Activated CD4-positive, alpha-beta memory T cell treated with anti-CD3 and anti-CD28 coated beads for 36 hours (primary cell): ENCODE results near the gene COL28A1. TPM values are rescaled to one million over a fixed set of nuclear protein-coding genes. Genes with fewer than 3 reads are reported as not detected.

ENCODE experiments used
- CTCF ChIA-PET: fragments of 350-600 bp; sonication (Branson Sonifier 250); formaldehyde crosslinking; loops from one replicate; lab custom pipeline; 2021; ENCODE audit warnings: antibody characterized with exemption, inconsistent platforms; lab: Charles Lee
- POLR2A ChIA-PET: fragments of 350-600 bp; sonication (Branson Sonifier 250); formaldehyde crosslinking; loops from one replicate; lab custom pipeline; 2021; ENCODE audit warnings: antibody characterized with exemption; lab: Charles Lee
- DNase-seq: peaks from one replicate; pipeline ENCODE4 v3.0.0-alpha.2; 2020
- H3K27ac Mint-ChIP-seq: one replicate; pipeline ENCODE4 v1.8.0; 2021; ENCODE audit warnings: mixed read lengths
- H3K27me3 Mint-ChIP-seq: one replicate; pipeline ENCODE4 v1.8.0; 2021; ENCODE audit warnings: mixed read lengths
- H3K36me3 Mint-ChIP-seq: one replicate; pipeline ENCODE4 v1.8.0; 2021; ENCODE audit warnings: mixed read lengths
- H3K4me1 Mint-ChIP-seq: one replicate; pipeline ENCODE4 v1.8.0; 2021; ENCODE audit warnings: low read depth, mixed read lengths
- H3K4me3 Mint-ChIP-seq: one replicate; pipeline ENCODE4 v1.8.0; 2021; ENCODE audit warnings: mild to moderate bottlenecking, mixed read lengths
- H3K9me3 Mint-ChIP-seq: one replicate; pipeline ENCODE4 v1.8.0; 2021; ENCODE audit warnings: mixed read lengths
- intact Hi-C: fragments of 100-400 bp; cut with micrococcal nuclease; formaldehyde crosslinking; loops from one replicate; pipeline ENCODE4 v1.15.1; 2023
- total RNA-seq, 2 experiments: library from RNA; stranded (reverse); gene quantifications; one replicate each; pipeline ENCODE4 v1.2.3, GENCODE V29; 2021

Gene COL28A1
- total RNA-seq, 2 experiments from 2014 or later = 0.19 TPM; not detected in 1

- Mint-ChIP-seq H3K4me3 (no peak overlapping the region), H3K36me3 (no peaks in the 10 kb centered on the region), H3K4me1 (no peaks in the 10 kb centered on the region), H3K9me3 (peaks cover 2% of the 10 kb centered on the region), H3K27ac (no peak overlapping the region), H3K27me3 (peaks cover 2% of the 10 kb centered on the region)
- DNase-seq = no peak
- intact Hi-C loops = no loop called here
- ChIA-PET POLR2A (no interaction called here), CTCF (no interaction called here)
These were observed 217.8 kb downstream of the COL28A1 start for GRCh38 chr7:7317850-7318249.

- ChIA-PET CTCF (interaction anchor here (1.8 kb wide), 1 partner anchor 213 kb away, joined by 8 read pairs; no protein-coding TSS in a partner anchor), POLR2A (no interaction called here)
- intact Hi-C loops = no loop called here
- H3K27me3 Mint-ChIP-seq = peaks cover 2% of the 10 kb centered on the region
- no peak overlapping the region for H3K27ac Mint-ChIP-seq
- H3K36me3 Mint-ChIP-seq = no peaks in the 10 kb centered on the region
- H3K4me3 Mint-ChIP-seq = no peak overlapping the region
- DNase-seq = no peak
- H3K9me3 Mint-ChIP-seq = peaks cover 2% of the 10 kb centered on the region
- no peaks in the 10 kb centered on the region for H3K4me1 Mint-ChIP-seq
These were observed 219.8 kb downstream of the COL28A1 start for GRCh38 chr7:7315851-7316250.

- no peak overlapping the region for H3K4me3 Mint-ChIP-seq
- DNase-seq = no peak
- CTCF ChIA-PET = interaction anchor here (0.5 kb wide), 1 partner anchor 129 kb away, joined by 3 read pairs; no protein-coding TSS in a partner anchor
- H3K27ac Mint-ChIP-seq = no peak overlapping the region
- POLR2A ChIA-PET = no interaction called here
- no peaks in the 10 kb centered on the region for H3K36me3 Mint-ChIP-seq
- no peaks in the 10 kb centered on the region for H3K4me1 Mint-ChIP-seq
- intact Hi-C loops = no loop called here
- H3K9me3 Mint-ChIP-seq = peaks cover 2% of the 10 kb centered on the region
- H3K27me3 Mint-ChIP-seq = peaks cover 5% of the 10 kb centered on the region
These were observed 223.3 kb downstream of the COL28A1 start for GRCh38 chr7:7312323-7312722.

GRCh38 chr7:7311001-7311400 lies 224.7 kb downstream of the COL28A1 start:
- DNase-seq = no peak
- intact Hi-C loops = no loop called here
- POLR2A ChIA-PET = no interaction called here
- H3K4me3 Mint-ChIP-seq = no peak overlapping the region
- no peak overlapping the region for H3K27ac Mint-ChIP-seq
- CTCF ChIA-PET = no interaction called here
- H3K4me1 Mint-ChIP-seq = no peaks in the 10 kb centered on the region
- no peaks in the 10 kb centered on the region for H3K36me3 Mint-ChIP-seq
- peaks cover 2% of the 10 kb centered on the region for H3K9me3 Mint-ChIP-seq
- peaks cover 5% of the 10 kb centered on the region for H3K27me3 Mint-ChIP-seq

GRCh38 chr7:7309203-7309602 lies 226.5 kb downstream of the COL28A1 start:
- Mint-ChIP-seq H3K27me3 (peaks cover 5% of the 10 kb centered on the region), H3K27ac (no peak overlapping the region), H3K36me3 (no peaks in the 10 kb centered on the region), H3K4me1 (no peaks in the 10 kb centered on the region), H3K4me3 (no peak overlapping the region), H3K9me3 (peaks cover 2% of the 10 kb centered on the region)
- ChIA-PET CTCF (no interaction called here), POLR2A (no interaction called here)
- DNase-seq = no peak
- intact Hi-C loops = no loop called here

Other genes with a start within 250 kb of the COL28A1 start
- gene MIOS, start 31.0 kb upstream of the COL28A1 start, total RNA-seq = 10 to 100 TPM; 37.2 to 37.7 TPM
- 10 to 100 TPM; 15.0 to 17.6 TPM for gene UMAD1, start 104.9 kb upstream of the COL28A1 start, total RNA-seq
- gene RPA3, start 182.7 kb upstream of the COL28A1 start, total RNA-seq = 100 to 1,000 TPM; 214 to 220 TPM